Activated CD4-positive, alpha-beta T cell treated with anti-CD3 and anti-CD28 coated beads, Interleukin-2, amount 10 ng/mL, durations not matched to agents 24 days and 14 days (primary cell): Measurements from ENCODE around the gene GFRA3. TPM values are rescaled to one million over a fixed set of nuclear protein-coding genes. Genes with fewer than 3 reads are reported as not detected.

Source experiments
- total RNA-seq: library from RNA; stranded (reverse); gene quantifications from 2 replicates; pipeline ENCODE4 v1.2.3, GENCODE V29; 2022

The GFRA3 gene
- total RNA-seq, 1 donor from 2014 or later: not detected

Other genes with a start within 250 kb of the GFRA3 start
- gene FAM13B, start 241.5 kb downstream of the GFRA3 start, total RNA-seq: 15.1 and 15.6 TPM in 2 replicates
- not detected in 2 replicates for gene WNT8A, start 190.6 kb downstream of the GFRA3 start, total RNA-seq
- not detected in 2 replicates for gene NME5, start 135.2 kb downstream of the GFRA3 start, total RNA-seq
- 53.6 and 61.1 TPM in 2 replicates for gene BRD8, start 96.0 kb downstream of the GFRA3 start, total RNA-seq
- 18.0 and 19.7 TPM in 2 replicates for gene KIF20A, start 95.5 kb downstream of the GFRA3 start, total RNA-seq
- gene CDC23, start 61.3 kb downstream of the GFRA3 start, total RNA-seq: 46.6 and 47.9 TPM in 2 replicates
- gene CDC25C, start 57.2 kb upstream of the GFRA3 start, total RNA-seq: 6.7 and 7.9 TPM in 2 replicates
- 24.1 and 27.1 TPM in 2 replicates for gene FAM53C, start 63.6 kb upstream of the GFRA3 start, total RNA-seq
- 48.7 and 52.7 TPM in 2 replicates for gene KDM3B, start 78.1 kb upstream of the GFRA3 start, total RNA-seq
- gene REEP2, start 164.4 kb upstream of the GFRA3 start, total RNA-seq: 3.5 and 4.6 TPM in 2 replicates
- gene EGR1, start 190.9 kb upstream of the GFRA3 start, total RNA-seq: 53.4 and 54.6 TPM in 2 replicates